CD14-positive monocyte (primary cell): Measurements from ENCODE around the gene TANGO6. TPM values are rescaled to one million over a fixed set of nuclear protein-coding genes. Genes with fewer than 3 reads are reported as not detected.

ENCODE experiments used
- DNase-seq, 3 donors: peaks; one replicate each; pipeline ENCODE4 v3.0.0-alpha.2; 2011 to 2022
- H2AFZ ChIP-seq: 2 replicates; pipeline ENCODE4 v1.6.0; 2012; ENCODE audit warnings: mild to moderate bottlenecking, low read depth, low read length, inconsistent platforms; ENCODE audit not compliant: insufficient read depth, poor library complexity, severe bottlenecking
- H3K27ac ChIP-seq, 2 donors: 1 replicate in 1 of 2; 2 replicates in 1 of 2; pipeline ENCODE4 v1.5.1; 2012 to 2013; ENCODE audit warnings: low read length in 2 of 2, control low read depth in 1 of 2, inconsistent platforms in 1 of 2, low read depth in 1 of 2, mild to moderate bottlenecking in 1 of 2
- H3K27me3 ChIP-seq, 2 donors: one replicate each; pipeline versions ENCODE4 v1.6.0 to v1.6.1; 2011 to 2013; ENCODE audit warnings: low read length in 2 of 2; ENCODE audit not compliant: control insufficient read depth in 2 of 2, insufficient read depth in 2 of 2
- H3K36me3 ChIP-seq, 2 donors: replicated peaks in 1 of 2; 1 replicate in 1 of 2; 2 replicates in 1 of 2; pipeline versions ENCODE4 v1.5.1 to v1.6.1; 2012 to 2013; ENCODE audit warnings: low read length in 2 of 2, control low read depth in 1 of 2, inconsistent platforms in 1 of 2, mild to moderate bottlenecking in 1 of 2; ENCODE audit not compliant: insufficient read depth in 2 of 2, control insufficient read depth in 1 of 2
- H3K4me1 ChIP-seq, 2 donors: 1 replicate in 1 of 2; 2 replicates in 1 of 2; pipeline versions ENCODE4 v1.5.1 to v1.6.1; 2012 to 2013; ENCODE audit warnings: low read length in 2 of 2, control low read depth in 1 of 2, inconsistent platforms in 1 of 2, mild to moderate bottlenecking in 1 of 2, moderate library complexity in 1 of 2; ENCODE audit not compliant: insufficient read depth in 2 of 2, control insufficient read depth in 1 of 2
- H3K4me2 ChIP-seq: replicated peaks from 2 replicates; pipeline ENCODE3; 2012; ENCODE audit warnings: low read length, moderate library complexity, mild to moderate bottlenecking; ENCODE audit not compliant: poor library complexity, severe bottlenecking; ENCODE audit errors: extremely low read depth
- H3K4me3 ChIP-seq, 3 experiments: fragments of 200-600 bp in 1 of 3; sonication (generic) in 1 of 3; replicated peaks in 1 of 3; 1 replicate in 2 of 3; 2 replicates in 1 of 3; pipeline ENCODE4 v1.5.1; 2011 to 2013; ENCODE audit warnings: low read length in 3 of 3, mild to moderate bottlenecking in 3 of 3, control low read depth in 2 of 3, low read depth in 2 of 3, inconsistent platforms in 1 of 3, moderate library complexity in 1 of 3
- H3K79me2 ChIP-seq: 2 replicates; pipeline ENCODE4 v1.6.0; 2012; ENCODE audit warnings: mild to moderate bottlenecking, control low read depth, inconsistent platforms, low read length, moderate library complexity; ENCODE audit not compliant: insufficient read depth
- H3K9ac ChIP-seq: 2 replicates; pipeline ENCODE4 v1.6.0; 2017; ENCODE audit warnings: low read length, mild to moderate bottlenecking; ENCODE audit not compliant: insufficient read depth, poor library complexity, severe bottlenecking
- H3K9me3 ChIP-seq, 2 donors: replicated peaks in 1 of 2; 1 replicate in 1 of 2; 2 replicates in 1 of 2; pipeline versions ENCODE4 v1.5.1 to v1.6.1; 2012 to 2013; ENCODE audit warnings: low read length in 2 of 2, control low read depth in 1 of 2; ENCODE audit not compliant: control insufficient read depth in 1 of 2, insufficient read depth in 1 of 2
- H4K20me1 ChIP-seq: 2 replicates; pipeline ENCODE4 v1.6.0; 2012; ENCODE audit warnings: mild to moderate bottlenecking, low read length, control low read depth, moderate library complexity; ENCODE audit not compliant: insufficient read depth
- H3K27ac Mint-ChIP-seq, 7 donors: one replicate each; pipeline ENCODE4 v1.8.0; 2020; ENCODE audit warnings: mild to moderate bottlenecking in 7 of 7, mixed read lengths in 7 of 7, moderate library complexity in 6 of 7, inconsistent platforms in 2 of 7
- H3K27me3 Mint-ChIP-seq, 3 donors: one replicate each; pipeline ENCODE4 v1.8.0; 2021 to 2022; ENCODE audit warnings: low read depth in 3 of 3, mild to moderate bottlenecking in 3 of 3, mixed read lengths in 3 of 3, moderate library complexity in 3 of 3, inconsistent platforms in 1 of 3
- H3K36me3 Mint-ChIP-seq, 2 donors: one replicate each; pipeline ENCODE4 v1.8.0; 2020; ENCODE audit warnings: mixed read lengths in 2 of 2, inconsistent platforms in 1 of 2, mild to moderate bottlenecking in 1 of 2
- H3K4me1 Mint-ChIP-seq: one replicate; pipeline ENCODE4 v1.8.0; 2020; ENCODE audit warnings: mild to moderate bottlenecking, mixed read lengths
- H3K4me3 Mint-ChIP-seq, 2 donors: one replicate each; pipeline ENCODE4 v1.8.0; 2020; ENCODE audit warnings: mild to moderate bottlenecking in 2 of 2, mixed read lengths in 2 of 2, moderate library complexity in 1 of 2
- H3K9me3 Mint-ChIP-seq, 7 donors: one replicate each; pipeline ENCODE4 v1.8.0; 2020 to 2022; ENCODE audit warnings: mixed read lengths in 7 of 7, mild to moderate bottlenecking in 6 of 7, moderate library complexity in 6 of 7, inconsistent platforms in 2 of 7
- WGBS: methylation state at CpG from one replicate; pipeline ENCODE4 v1.1.5; 2013; ENCODE audit warnings: missing lambda C conversion rate; ENCODE audit not compliant: insufficient coverage; 5-methylcytosine and 5-hydroxymethylcytosine counted together
- intact Hi-C, 2 donors: fragments of 100-400 bp; cut with micrococcal nuclease; formaldehyde crosslinking; loops; one replicate each; pipeline versions ENCODE4 v1.15.0 to v1.15.1; 2023
- polyA plus RNA-seq, 3 donors: library from polyadenylated mRNA; depleted of rRNA in 1 of 3; unstranded in 2 of 3; stranded (reverse) in 1 of 3; fragments of 300-500 nt in 2 of 3; fragments of >200 nt in 1 of 3; fragmentation: Illumina TruSeq in 2 of 3; gene quantifications; 1 replicate in 2 of 3; 2 replicates in 1 of 3; pipeline ENCODE4 v1.2.3, GENCODE V29; 2012 to 2021
- TF ChIP-seq, protein P1 (sequence below): fragments of 200-600 bp; IDR thresholded peaks from one replicate; pipeline ENCODE4 v1.8.0; 2022; ENCODE audit warnings: antibody characterized with exemption, mild to moderate bottlenecking

TANGO6 gene
- polyA plus RNA-seq, 3 donors, result 6.5 to 8.1 (median 7.3) TPM

DNA sequence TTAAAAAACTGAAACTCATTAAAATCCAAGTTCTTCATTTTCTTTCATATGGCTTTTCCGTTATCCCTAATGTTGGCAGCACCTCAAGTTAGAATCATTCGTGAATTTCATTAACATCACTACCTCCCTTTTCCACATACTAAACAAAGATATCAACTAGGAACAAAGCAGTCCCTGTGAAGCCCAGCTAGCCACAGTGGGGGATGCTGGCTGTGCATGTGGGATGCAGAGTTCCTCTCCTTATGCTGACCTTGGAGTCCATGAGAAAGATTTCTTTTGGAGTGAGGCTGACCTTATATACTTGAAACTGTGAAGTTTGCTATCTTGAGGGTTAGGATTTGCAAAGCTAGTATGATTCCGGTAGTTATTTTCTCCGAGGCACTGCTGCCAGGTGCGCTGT lies 117.6 kb downstream of the TANGO6 start:
- no peaks in the 10 kb centered on the region for H3K9me3 Mint-ChIP-seq
- H3K27ac Mint-ChIP-seq, result peak overlapping the region in 2 of 7 donors; percentile 2 to 50
- no peak for DNase-seq
- H3K27me3 Mint-ChIP-seq, result peaks cover 0 to 2% (median 1%) of the 10 kb centered on the region in 3 donors
- no peak overlapping the region for H3K4me2 ChIP-seq
- H4K20me1 ChIP-seq, result no peaks in the 10 kb centered on the region
- no peak overlapping the region for H3K4me3 Mint-ChIP-seq
- H3K4me1 ChIP-seq, result peaks cover 18% of the 10 kb centered on the region in 2 donors
- WGBS, result 100% methylated on average over 3 of the region's 5 CpGs
- H3K4me1 Mint-ChIP-seq, result peaks cover 28% of the 10 kb centered on the region
- no peak overlapping the region for H3K4me3 ChIP-seq
- no peak overlapping the region for H2AFZ ChIP-seq
- peaks cover 0 to 2% of the 10 kb centered on the region in 2 donors for H3K36me3 Mint-ChIP-seq
- H3K79me2 ChIP-seq, result no peaks in the 10 kb centered on the region
- no peaks in the 10 kb centered on the region for H3K9me3 ChIP-seq
- H3K9ac ChIP-seq, result no peak overlapping the region
- intact Hi-C loops, result no loop called here
- no peaks in the 10 kb centered on the region for H3K27me3 ChIP-seq
- no peak overlapping the region for H3K27ac ChIP-seq
- no peaks in the 10 kb centered on the region for H3K36me3 ChIP-seq
- TF ChIP-seq, protein P1, sequence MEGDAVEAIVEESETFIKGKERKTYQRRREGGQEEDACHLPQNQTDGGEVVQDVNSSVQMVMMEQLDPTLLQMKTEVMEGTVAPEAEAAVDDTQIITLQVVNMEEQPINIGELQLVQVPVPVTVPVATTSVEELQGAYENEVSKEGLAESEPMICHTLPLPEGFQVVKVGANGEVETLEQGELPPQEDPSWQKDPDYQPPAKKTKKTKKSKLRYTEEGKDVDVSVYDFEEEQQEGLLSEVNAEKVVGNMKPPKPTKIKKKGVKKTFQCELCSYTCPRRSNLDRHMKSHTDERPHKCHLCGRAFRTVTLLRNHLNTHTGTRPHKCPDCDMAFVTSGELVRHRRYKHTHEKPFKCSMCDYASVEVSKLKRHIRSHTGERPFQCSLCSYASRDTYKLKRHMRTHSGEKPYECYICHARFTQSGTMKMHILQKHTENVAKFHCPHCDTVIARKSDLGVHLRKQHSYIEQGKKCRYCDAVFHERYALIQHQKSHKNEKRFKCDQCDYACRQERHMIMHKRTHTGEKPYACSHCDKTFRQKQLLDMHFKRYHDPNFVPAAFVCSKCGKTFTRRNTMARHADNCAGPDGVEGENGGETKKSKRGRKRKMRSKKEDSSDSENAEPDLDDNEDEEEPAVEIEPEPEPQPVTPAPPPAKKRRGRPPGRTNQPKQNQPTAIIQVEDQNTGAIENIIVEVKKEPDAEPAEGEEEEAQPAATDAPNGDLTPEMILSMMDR, result no peak

DNA sequence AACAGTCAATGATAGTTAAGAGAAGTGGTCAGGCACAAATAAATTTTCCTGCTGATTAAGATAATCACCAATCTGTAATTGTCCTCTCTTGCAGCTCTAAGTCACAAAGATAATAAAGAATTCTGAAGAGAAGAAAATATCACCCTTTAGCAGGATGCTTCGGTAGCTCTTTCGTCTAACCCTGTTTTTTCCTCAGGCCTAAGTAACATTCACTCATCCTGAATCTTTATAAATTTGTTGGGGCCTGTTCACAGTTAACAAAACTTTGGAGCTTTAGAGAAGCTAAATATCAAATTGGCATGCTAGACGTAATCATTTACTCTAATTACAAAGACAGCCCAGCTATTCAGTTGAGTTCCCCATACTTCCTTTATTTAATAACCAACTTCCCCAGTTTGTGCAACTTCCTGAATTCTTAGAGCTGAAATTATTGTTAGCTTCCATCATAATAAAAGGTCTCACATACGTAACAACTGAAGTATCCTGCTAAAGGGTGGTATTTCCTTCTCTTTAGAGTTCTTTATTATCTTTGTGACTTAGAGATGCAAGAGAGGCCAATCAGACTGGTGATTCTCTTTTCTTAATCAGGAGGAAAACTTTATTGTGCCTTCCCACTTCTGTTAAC lies 118.6 kb downstream of the TANGO6 start:
- H3K4me2 ChIP-seq, result peak overlapping the region; percentile 32
- peaks cover 18% of the 10 kb centered on the region in 2 donors for H3K4me1 ChIP-seq
- WGBS, result no CpG with 5 or more reads among the region's 4 CpGs
- no peaks in the 10 kb centered on the region for H3K27me3 ChIP-seq
- intact Hi-C loops, result no loop called here
- peaks cover 26% of the 10 kb centered on the region for H3K4me1 Mint-ChIP-seq
- H3K27ac Mint-ChIP-seq, result peak overlapping the region; percentile 38 to 86 (median 78)
- peak overlapping the region in 1 of 3 experiments; percentile 19 for H3K4me3 ChIP-seq
- H3K79me2 ChIP-seq, result no peaks in the 10 kb centered on the region
- H3K9me3 ChIP-seq, result no peaks in the 10 kb centered on the region
- no peaks in the 10 kb centered on the region for H3K36me3 ChIP-seq
- H3K27ac ChIP-seq, result peak overlapping the region in 1 of 2 donors; percentile 46
- no peaks in the 10 kb centered on the region for H4K20me1 ChIP-seq
- TF ChIP-seq, protein P1, result no peak
- H3K27me3 Mint-ChIP-seq, result peaks cover 0 to 2% (median 1%) of the 10 kb centered on the region in 3 donors
- peaks cover 0 to 2% of the 10 kb centered on the region in 2 donors for H3K36me3 Mint-ChIP-seq
- no peak overlapping the region for H3K9ac ChIP-seq
- H3K4me3 Mint-ChIP-seq, result peak overlapping the region in 1 of 2 donors; percentile 21
- H2AFZ ChIP-seq, result no peak overlapping the region
- no peaks in the 10 kb centered on the region for H3K9me3 Mint-ChIP-seq
- DNase-seq, result peak; percentile 61 to 85 (median 77)
